ENCODE data around the gene CCDC187. TPM values are rescaled to one million over a fixed set of nuclear protein-coding genes. Genes with fewer than 3 reads are reported as not detected.

The CCDC187 gene
- total and polyA plus RNA-seq, 2 of the 8 experiments (the other 6 are each of a cell fraction or from before 2014, with no cell fraction given), result 0.02 TPM; not detected in 1

DNA sequence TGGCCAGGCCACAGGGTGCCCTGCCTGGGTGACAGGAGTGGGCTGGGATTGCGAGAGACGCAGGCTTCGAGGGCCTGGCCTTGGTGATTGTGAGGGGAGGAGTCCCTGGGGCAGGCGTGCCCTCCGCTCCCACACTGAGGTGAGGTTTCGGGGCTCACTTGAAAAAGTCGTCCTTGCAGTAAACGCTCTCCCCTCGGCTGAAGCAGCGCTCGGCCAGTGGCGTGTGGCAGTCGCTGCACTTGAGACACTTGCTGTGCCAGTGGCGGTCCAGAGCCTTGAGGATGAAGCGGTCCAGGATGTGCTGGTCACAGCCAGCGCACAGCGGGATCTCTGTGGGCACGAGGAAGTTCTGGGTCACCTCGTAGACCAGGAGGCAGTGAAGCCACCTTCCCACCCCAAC is 103.5 kb downstream of the CCDC187 start:
- H4K20me1 ChIP-seq (replicated peaks in 1 of 2; ENCODE audit: control insufficient read depth in 1 of 2, insufficient read depth in 2 of 2, low read length in 2 of 2), result peaks cover 20 to 40% of the 10 kb centered on the region in 2 experiments
- H4K8ac ChIP-seq (ENCODE audit: extremely low read depth, insufficient read depth, low read length), result no peak overlapping the region
- no peak overlapping the region for H4K91ac ChIP-seq (replicated peaks; ENCODE audit: insufficient read length, low read length)
- no peak overlapping the region; the same call in 1 of the 2 replicates for H2AK5ac ChIP-seq (ENCODE audit: low read depth, low read length)
- no peak overlapping the region for H3K23ac ChIP-seq (ENCODE audit: insufficient read length)
- peaks cover 93 to 99% (median 99%) of the 10 kb centered on the region in 4 experiments for H3K27me3 ChIP-seq (replicated peaks in 1 of 4; ENCODE audit: control insufficient read depth in 3 of 4, extremely low read depth in 1 of 4, insufficient read depth in 3 of 4, low read length in 3 of 4)
- peaks cover 6 to 33% (median 22%) of the 10 kb centered on the region in 4 experiments for H3K4me1 ChIP-seq (replicated peaks in 1 of 4; ENCODE audit: control insufficient read depth in 3 of 4, insufficient read depth in 4 of 4, low read length in 3 of 4)
- no peak overlapping the region for H2BK20ac ChIP-seq (ENCODE audit: low read length)
- 61% methylated on average over 19 of the region's 19 CpGs; no CpG with 5 or more reads in 1 of the 2 experiments for WGBS, 2 experiments (ENCODE audit: extremely low coverage in 1 of 2, insufficient coverage in 1 of 2, insufficient read length in 1 of 2, insufficient replicate concordance in 2 of 2, low coverage in 1 of 2, low lambda C conversion rate in 2 of 2, missing lambda C conversion rate in 1 of 2)
- no peak overlapping the region for H2BK12ac ChIP-seq (ENCODE audit: low read depth, low read length)
- H2BK15ac ChIP-seq (ENCODE audit: low read length), result no peak overlapping the region
- no peak overlapping the region for H4K5ac ChIP-seq (ENCODE audit: insufficient read length, low read depth, low read length)
- no peak overlapping the region for H3K27ac ChIP-seq (ENCODE audit: low read depth, low read length)
- H2BK120ac ChIP-seq (replicated peaks; ENCODE audit: low read depth, low read length), result no peak overlapping the region
- H3K79me1 ChIP-seq (ENCODE audit: low read depth, low read length), result no peaks in the 10 kb centered on the region
- DNase-seq (ENCODE audit: low read depth in 1 of 2, low spot score in 2 of 2), result no peak
- H3K14ac ChIP-seq (ENCODE audit: insufficient read length), result no peak overlapping the region
- no peak overlapping the region for H3K4me3 ChIP-seq (ENCODE audit: extremely low read depth in 1 of 4, insufficient read depth in 2 of 4, low read depth in 3 of 4, low read length in 4 of 4)
- CTCF ChIA-PET (ENCODE audit: partially characterized antibody), result interaction anchor here (1.0 to 4.3 kb wide), 3 partner anchors 10 to 30 kb away, joined by 3 to 18 read pairs (median 4); no protein-coding TSS in a partner anchor
- H3K23me2 ChIP-seq (ENCODE audit: low read depth, low read length), result peaks cover 12% of the 10 kb centered on the region; the same call in 1 of the 2 replicates
- no peak overlapping the region for H3K9ac ChIP-seq (replicated peaks in 1 of 4; ENCODE audit: extremely low read depth in 1 of 4, low read depth in 3 of 4, low read length in 3 of 4)
- no peaks in the 10 kb centered on the region for H3K79me2 ChIP-seq (ENCODE audit: control insufficient read depth in 1 of 2, insufficient read depth in 2 of 2, low read length in 2 of 2)
- H3K56ac ChIP-seq (replicated peaks; ENCODE audit: insufficient read length, low read depth, low read length), result no peak overlapping the region
- H2BK5ac ChIP-seq (ENCODE audit: low read depth, low read length), result no peak overlapping the region
- H3K4me2 ChIP-seq (ENCODE audit: insufficient read depth in 1 of 2, low read depth in 2 of 2, low read length in 2 of 2), result no peak overlapping the region; a peak in 1 of 4 replicates
- H3K4ac ChIP-seq (replicated peaks; ENCODE audit: insufficient read length, low read depth, low read length), result no peak overlapping the region
- no peak overlapping the region for H2AFZ ChIP-seq (ENCODE audit: low read length)
- H3K9me3 ChIP-seq (ENCODE audit: insufficient read depth in 2 of 2, low read depth in 1 of 2, low read length in 1 of 2), result no peaks in the 10 kb centered on the region; a peak in 1 of 4 replicates
- no peak for FAIRE-seq
- no peak for TF ChIP-seq RXRA (IDR thresholded peaks at IDR 0.05; ENCODE audit: insufficient read depth, low read depth, low read length)
- TF ChIP-seq GABPA (IDR thresholded peaks at IDR 0.05; ENCODE audit: borderline replicate concordance, insufficient read depth, low read length), result no peak
- TF ChIP-seq KDM5A (IDR thresholded peaks at IDR 0.05; ENCODE audit: low read length), result no peak
- no peak for TF ChIP-seq BACH1 (IDR thresholded peaks at IDR 0.05; ENCODE audit: low read length)
- TF ChIP-seq, protein P1, sequence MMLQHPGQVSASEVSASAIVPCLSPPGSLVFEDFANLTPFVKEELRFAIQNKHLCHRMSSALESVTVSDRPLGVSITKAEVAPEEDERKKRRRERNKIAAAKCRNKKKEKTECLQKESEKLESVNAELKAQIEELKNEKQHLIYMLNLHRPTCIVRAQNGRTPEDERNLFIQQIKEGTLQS (IDR thresholded peaks at IDR 0.05; ENCODE audit: insufficient read depth, low read depth, low read length), result no peak
- no peak for TF ChIP-seq FOSL1 (IDR thresholded peaks at IDR 0.05; ENCODE audit: insufficient read depth, low read depth, low read length)
- no peak for TF ChIP-seq SRF (IDR thresholded peaks at IDR 0.05; ENCODE audit: low read depth, low read length)
- TF ChIP-seq POLR2AphosphoS5 (IDR thresholded peaks at IDR 0.05; ENCODE audit: low read depth, low read length), result no peak
- TF ChIP-seq TCF12 (IDR thresholded peaks at IDR 0.05; ENCODE audit: low read depth, low read length), result no peak
- TF ChIP-seq SUZ12 (IDR thresholded peaks at IDR 0.05; ENCODE audit: low read length), result no peak
- no peak for TF ChIP-seq POU5F1 (IDR thresholded peaks at IDR 0.05; ENCODE audit: low read depth, low read length)
- no peak overlapping the region for H3K18ac ChIP-seq (ENCODE audit: extremely low read depth, low read length)
- POLR2A ChIA-PET (ENCODE audit: partially characterized antibody), result interaction anchor here (1.4 kb wide), 1 partner anchor 17 kb away, joined by 4 read pairs; no protein-coding TSS in a partner anchor
- peaks cover 0 to 17% (median 0%) of the 10 kb centered on the region in 4 experiments; a peak in 1 of 8 replicates for H3K36me3 ChIP-seq (ENCODE audit: control insufficient read depth in 2 of 4, insufficient read depth in 4 of 4, low read length in 3 of 4)
